Measurements from ENCODE around the gene SLC2A2.
A peak's percentile ranks its signal among the peaks of the same experiment; 100 is the strongest.

DNA sequence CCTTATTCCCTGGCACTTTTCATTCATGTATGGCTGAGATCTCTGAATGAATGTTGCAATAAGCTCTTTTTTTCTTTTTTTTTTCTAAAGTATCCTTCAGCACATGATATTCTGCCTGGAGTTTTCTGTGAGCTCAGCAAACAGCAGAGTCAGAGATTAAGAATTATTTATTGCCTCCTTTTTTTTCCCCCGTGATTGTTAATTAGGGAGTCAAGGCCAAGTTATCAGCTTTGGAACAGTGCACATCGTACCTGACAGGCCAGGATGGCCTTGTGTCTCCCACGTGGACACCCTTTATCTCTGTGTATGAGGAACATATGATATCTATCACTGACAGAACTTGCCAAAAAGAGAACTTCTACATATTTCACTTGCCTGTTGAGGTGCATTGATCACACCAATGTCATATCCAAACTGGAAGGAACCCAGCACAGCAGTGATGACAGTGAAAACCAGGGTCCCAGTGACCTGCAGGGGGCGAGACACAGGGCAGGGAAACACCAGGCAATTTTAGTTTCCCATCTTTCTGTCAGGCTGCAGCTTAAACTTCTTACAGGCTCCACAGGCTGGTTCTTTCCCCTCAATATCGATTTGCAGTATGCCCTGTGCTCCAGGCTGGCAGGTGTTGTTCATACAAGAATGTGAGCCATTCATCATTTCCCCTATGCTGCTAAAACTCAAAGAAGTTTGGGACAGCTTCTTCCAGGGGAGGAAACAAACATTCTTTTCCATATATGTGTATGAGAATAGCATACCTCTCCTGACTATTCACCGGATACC is 8.2 kb downstream of the SLC2A2 start:
- TF ChIP-seq, protein P1, sequence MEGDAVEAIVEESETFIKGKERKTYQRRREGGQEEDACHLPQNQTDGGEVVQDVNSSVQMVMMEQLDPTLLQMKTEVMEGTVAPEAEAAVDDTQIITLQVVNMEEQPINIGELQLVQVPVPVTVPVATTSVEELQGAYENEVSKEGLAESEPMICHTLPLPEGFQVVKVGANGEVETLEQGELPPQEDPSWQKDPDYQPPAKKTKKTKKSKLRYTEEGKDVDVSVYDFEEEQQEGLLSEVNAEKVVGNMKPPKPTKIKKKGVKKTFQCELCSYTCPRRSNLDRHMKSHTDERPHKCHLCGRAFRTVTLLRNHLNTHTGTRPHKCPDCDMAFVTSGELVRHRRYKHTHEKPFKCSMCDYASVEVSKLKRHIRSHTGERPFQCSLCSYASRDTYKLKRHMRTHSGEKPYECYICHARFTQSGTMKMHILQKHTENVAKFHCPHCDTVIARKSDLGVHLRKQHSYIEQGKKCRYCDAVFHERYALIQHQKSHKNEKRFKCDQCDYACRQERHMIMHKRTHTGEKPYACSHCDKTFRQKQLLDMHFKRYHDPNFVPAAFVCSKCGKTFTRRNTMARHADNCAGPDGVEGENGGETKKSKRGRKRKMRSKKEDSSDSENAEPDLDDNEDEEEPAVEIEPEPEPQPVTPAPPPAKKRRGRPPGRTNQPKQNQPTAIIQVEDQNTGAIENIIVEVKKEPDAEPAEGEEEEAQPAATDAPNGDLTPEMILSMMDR (IDR thresholded peaks at IDR 0.05), result peak; percentile 60
- TF ChIP-seq EZH2 (IDR thresholded peaks at IDR 0.05) (no peak), EZH2phosphoT487 (IDR thresholded peaks at IDR 0.05) (no peak)
